ENCODE results near the gene HBP1. TPM values are rescaled to one million over a fixed set of nuclear protein-coding genes. Genes with fewer than 3 reads are reported as not detected.

HBP1 gene
- total and polyA plus RNA-seq, 2 of the 4 experiments (the other 2 are of a cell fraction), result 27.1 to 69.9 TPM

DNA sequence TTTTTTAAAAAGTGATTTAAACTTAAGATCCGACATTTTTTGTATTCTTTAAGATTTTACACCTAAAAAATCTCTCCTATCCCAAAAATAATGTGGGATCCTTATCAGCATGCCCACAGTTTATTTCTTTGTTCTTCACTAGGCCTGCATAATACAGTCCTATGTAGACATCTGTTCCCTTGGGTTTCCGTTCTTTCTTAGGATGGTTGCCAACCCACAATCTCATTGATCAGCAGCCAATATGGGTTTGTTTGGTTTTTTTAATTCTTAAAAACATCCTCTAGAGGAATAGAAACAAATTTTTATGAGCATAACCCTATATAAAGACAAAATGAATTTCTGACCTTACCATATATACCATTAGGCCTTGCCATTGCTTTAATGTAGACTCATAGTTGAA is 8.4 kb upstream of the HBP1 start:
- TF ChIP-seq MAFK (IDR thresholded peaks at IDR 0.05; ENCODE audit: low read depth, low read length), result no peak
- TF ChIP-seq, protein P1, sequence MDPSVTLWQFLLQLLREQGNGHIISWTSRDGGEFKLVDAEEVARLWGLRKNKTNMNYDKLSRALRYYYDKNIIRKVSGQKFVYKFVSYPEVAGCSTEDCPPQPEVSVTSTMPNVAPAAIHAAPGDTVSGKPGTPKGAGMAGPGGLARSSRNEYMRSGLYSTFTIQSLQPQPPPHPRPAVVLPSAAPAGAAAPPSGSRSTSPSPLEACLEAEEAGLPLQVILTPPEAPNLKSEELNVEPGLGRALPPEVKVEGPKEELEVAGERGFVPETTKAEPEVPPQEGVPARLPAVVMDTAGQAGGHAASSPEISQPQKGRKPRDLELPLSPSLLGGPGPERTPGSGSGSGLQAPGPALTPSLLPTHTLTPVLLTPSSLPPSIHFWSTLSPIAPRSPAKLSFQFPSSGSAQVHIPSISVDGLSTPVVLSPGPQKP (IDR thresholded peaks at IDR 0.05; ENCODE audit: borderline replicate concordance, low read depth, low read length), result no peak
- TF ChIP-seq, protein P2, sequence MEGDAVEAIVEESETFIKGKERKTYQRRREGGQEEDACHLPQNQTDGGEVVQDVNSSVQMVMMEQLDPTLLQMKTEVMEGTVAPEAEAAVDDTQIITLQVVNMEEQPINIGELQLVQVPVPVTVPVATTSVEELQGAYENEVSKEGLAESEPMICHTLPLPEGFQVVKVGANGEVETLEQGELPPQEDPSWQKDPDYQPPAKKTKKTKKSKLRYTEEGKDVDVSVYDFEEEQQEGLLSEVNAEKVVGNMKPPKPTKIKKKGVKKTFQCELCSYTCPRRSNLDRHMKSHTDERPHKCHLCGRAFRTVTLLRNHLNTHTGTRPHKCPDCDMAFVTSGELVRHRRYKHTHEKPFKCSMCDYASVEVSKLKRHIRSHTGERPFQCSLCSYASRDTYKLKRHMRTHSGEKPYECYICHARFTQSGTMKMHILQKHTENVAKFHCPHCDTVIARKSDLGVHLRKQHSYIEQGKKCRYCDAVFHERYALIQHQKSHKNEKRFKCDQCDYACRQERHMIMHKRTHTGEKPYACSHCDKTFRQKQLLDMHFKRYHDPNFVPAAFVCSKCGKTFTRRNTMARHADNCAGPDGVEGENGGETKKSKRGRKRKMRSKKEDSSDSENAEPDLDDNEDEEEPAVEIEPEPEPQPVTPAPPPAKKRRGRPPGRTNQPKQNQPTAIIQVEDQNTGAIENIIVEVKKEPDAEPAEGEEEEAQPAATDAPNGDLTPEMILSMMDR (conservative IDR thresholded peaks at IDR 0.05; ENCODE audit: low read depth, low read length), result no peak
- TF ChIP-seq POLR2A (IDR thresholded peaks at IDR 0.05; ENCODE audit: low read depth, low read length), result no peak
- TF ChIP-seq, protein P3, sequence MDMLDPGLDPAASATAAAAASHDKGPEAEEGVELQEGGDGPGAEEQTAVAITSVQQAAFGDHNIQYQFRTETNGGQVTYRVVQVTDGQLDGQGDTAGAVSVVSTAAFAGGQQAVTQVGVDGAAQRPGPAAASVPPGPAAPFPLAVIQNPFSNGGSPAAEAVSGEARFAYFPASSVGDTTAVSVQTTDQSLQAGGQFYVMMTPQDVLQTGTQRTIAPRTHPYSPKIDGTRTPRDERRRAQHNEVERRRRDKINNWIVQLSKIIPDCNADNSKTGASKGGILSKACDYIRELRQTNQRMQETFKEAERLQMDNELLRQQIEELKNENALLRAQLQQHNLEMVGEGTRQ (IDR thresholded peaks at IDR 0.05; ENCODE audit: low read depth, low read length), result no peak
- TF ChIP-seq CEBPB (IDR thresholded peaks at IDR 0.05; ENCODE audit: low read depth, low read length), result no peak
- no peak for TF ChIP-seq BHLHE40 (IDR thresholded peaks at IDR 0.05; ENCODE audit: low read depth, low read length)
- TF ChIP-seq NFE2L2 (IDR thresholded peaks at IDR 0.05; ENCODE audit: low read depth, low read length), result no peak
- TF ChIP-seq FOS (IDR thresholded peaks at IDR 0.05; ENCODE audit: low read depth, low read length), result no peak
- TF ChIP-seq RCOR1 (IDR thresholded peaks at IDR 0.05; ENCODE audit: insufficient replicate concordance, low read length), result no peak
- TF ChIP-seq CHD1 (IDR thresholded peaks at IDR 0.05; ENCODE audit: low read depth, low read length), result no peak
- no peak for TF ChIP-seq RAD21 (IDR thresholded peaks at IDR 0.05; ENCODE audit: low read length)
- no peak for TF ChIP-seq SMC3 (IDR thresholded peaks at IDR 0.05; ENCODE audit: low read depth, low read length)
- no peak for TF ChIP-seq MXI1 (IDR thresholded peaks at IDR 0.05; ENCODE audit: borderline replicate concordance, low read depth, low read length)
- TF ChIP-seq MAZ (IDR thresholded peaks at IDR 0.05; ENCODE audit: borderline replicate concordance, low read depth, low read length), result no peak
- no peak for TF ChIP-seq RFX5 (IDR thresholded peaks at IDR 0.05; ENCODE audit: low read depth, low read length)
- H4K20me1 ChIP-seq (ENCODE audit: insufficient read depth, low read length), result no peaks in the 10 kb centered on the region
- no peak overlapping the region for H2BK15ac ChIP-seq (ENCODE audit: low read depth, low read length)
- H4K8ac ChIP-seq (ENCODE audit: low read depth in 2 of 2, low read length in 2 of 2), result no peak overlapping the region
- H4K5ac ChIP-seq (ENCODE audit: low read depth, low read length), result no peak overlapping the region
- no peaks in the 10 kb centered on the region for H3K79me1 ChIP-seq (ENCODE audit: low read depth in 1 of 2, low read length in 2 of 2)
- H3K23ac ChIP-seq (ENCODE audit: low read depth, low read length), result no peak overlapping the region
- H3K36me3 ChIP-seq (ENCODE audit: control insufficient read depth, insufficient read depth, low read length), result no peaks in the 10 kb centered on the region
- ChIA-PET POLR2A (ENCODE audit: unreplicated experiment) (no interaction called here), CTCF (no interaction called here)
- intact Hi-C loops (cut with micrococcal nuclease), result no loop called here
- H2BK120ac ChIP-seq (ENCODE audit: low read depth, low read length), result no peak overlapping the region
- no peak overlapping the region for H3K4ac ChIP-seq (ENCODE audit: low read depth, low read length)
- in situ Hi-C loops (cut with MboI; ENCODE audit: low sequenced_read_pairs), result no loop called here
- H3K27ac ChIP-seq (ENCODE audit: insufficient read depth, low read length), result no peak overlapping the region
- no peaks in the 10 kb centered on the region for H3K9me3 ChIP-seq (ENCODE audit: control insufficient read depth, insufficient read depth, low read length)
- H2AK9ac ChIP-seq (replicated peaks; ENCODE audit: low read depth, low read length, poor library complexity), result no peak overlapping the region
- H3K4me1 ChIP-seq (ENCODE audit: control insufficient read depth, insufficient read depth, low read length), result no peaks in the 10 kb centered on the region
- H3K18ac ChIP-seq (ENCODE audit: low read depth, low read length), result no peak overlapping the region
- dilution Hi-C loops (cut with HindIII; ENCODE audit: low sequenced_read_pairs, unreplicated experiment), result no loop called here
- H3K4me2 ChIP-seq (ENCODE audit: low read depth, low read length), result no peak overlapping the region
- H3K9me1 ChIP-seq (ENCODE audit: insufficient read depth, low read length), result no peaks in the 10 kb centered on the region
- H3K14ac ChIP-seq (replicated peaks; ENCODE audit: low read depth, low read length), result no peak overlapping the region
- BruUV-seq (replicated peaks), result no TSS peak
- peak overlapping the region; percentile 81; the same call in 1 of the 2 replicates for H2AK5ac ChIP-seq (ENCODE audit: low read depth, low read length)
- no peak overlapping the region for H3K4me3 ChIP-seq (ENCODE audit: insufficient read depth, low read depth, low read length)
- WGBS, 2 experiments (ENCODE audit: extremely low coverage in 2 of 2, insufficient read length in 1 of 2), result no CpG with 5 or more reads among the region's 2 CpGs
- H3K9ac ChIP-seq (ENCODE audit: low read depth, low read length), result no peak overlapping the region
- no peak for ATAC-seq (ENCODE audit: low read depth)
- H2BK5ac ChIP-seq (ENCODE audit: low read depth, low read length, poor library complexity, severe bottlenecking), result peak overlapping the region; percentile 33
- no peak overlapping the region for H3K56ac ChIP-seq (ENCODE audit: extremely low read depth, insufficient read depth, low read length)
- H3K27me3 ChIP-seq (ENCODE audit: control insufficient read depth, insufficient read depth, low read length), result no peaks in the 10 kb centered on the region
- no peak for DNase-seq
- H4K91ac ChIP-seq (ENCODE audit: insufficient read depth, low read depth, low read length), result no peak overlapping the region
- H2BK20ac ChIP-seq (ENCODE audit: low read depth, low read length), result no peak overlapping the region
- no peak overlapping the region for H2AFZ ChIP-seq (replicated peaks; ENCODE audit: low read length, poor library complexity)

Measured in IMR-90 (cell line).